HEK293 (cell line): ENCODE data around the gene LHFPL6.

Experiments
- ATF2 ChIP-seq: fragments of 450-650 bp; formaldehyde crosslinking; IDR thresholded peaks from 2 replicates; pipeline ENCODE4 v1.5.1; 2016; ENCODE audit warnings: missing biosample characterization, missing genetic modification characterization, low read depth
- GLI4 ChIP-seq: fragments of 450-650 bp; formaldehyde crosslinking; IDR thresholded peaks from 2 replicates; pipeline ENCODE4 v1.5.1; 2016; ENCODE audit warnings: missing biosample characterization, missing genetic modification characterization
- KLF1 ChIP-seq: fragments of 450-650 bp; formaldehyde crosslinking; IDR thresholded peaks from 2 replicates; pipeline ENCODE4 v1.5.1; 2016; ENCODE audit warnings: missing biosample characterization, missing genetic modification characterization
- SP2 ChIP-seq: fragments of 450-650 bp; formaldehyde crosslinking; IDR thresholded peaks from 2 replicates; pipeline ENCODE4 v1.5.1; 2016; ENCODE audit warnings: missing biosample characterization, missing genetic modification characterization
- YY1 ChIP-seq: fragments of 450-650 bp; formaldehyde crosslinking; IDR thresholded peaks from 2 replicates; pipeline ENCODE4 v1.5.1; 2018; ENCODE audit warnings: missing biosample characterization, missing genetic modification characterization
- ZBTB26 ChIP-seq: fragments of 450-650 bp; formaldehyde crosslinking; optimal IDR thresholded peaks from 2 replicates; pipeline ENCODE3; 2016; ENCODE audit warnings: missing biosample characterization, mild to moderate bottlenecking, missing genetic modification characterization
- ZFP3 ChIP-seq: fragments of 450-650 bp; formaldehyde crosslinking; IDR thresholded peaks from 2 replicates; pipeline ENCODE4 v1.5.1; 2016; ENCODE audit warnings: low read depth, missing biosample characterization, missing genetic modification characterization
- ZNF169 ChIP-seq: fragments of 450-650 bp; formaldehyde crosslinking; IDR thresholded peaks from 2 replicates; pipeline ENCODE4 v1.5.1; 2016; ENCODE audit warnings: missing biosample characterization, missing genetic modification characterization
- ZNF239 ChIP-seq: fragments of 450-650 bp; formaldehyde crosslinking; IDR thresholded peaks from 2 replicates; pipeline ENCODE4 v1.5.1; 2016; ENCODE audit warnings: missing biosample characterization, missing genetic modification characterization
- ZNF664 ChIP-seq: fragments of 450-650 bp; formaldehyde crosslinking; IDR thresholded peaks from 2 replicates; pipeline ENCODE4 v1.5.1; 2016; ENCODE audit warnings: missing biosample characterization, missing genetic modification characterization
- ZNF701 ChIP-seq: fragments of 450-650 bp; formaldehyde crosslinking; IDR thresholded peaks from 2 replicates; pipeline ENCODE4 v1.5.1; 2016; ENCODE audit warnings: missing biosample characterization, missing genetic modification characterization
- TF ChIP-seq, protein P1 (sequence below): fragments of 450-650 bp; formaldehyde crosslinking; IDR thresholded peaks from 2 replicates; pipeline ENCODE4 v1.5.1; 2016; ENCODE audit warnings: missing biosample characterization, missing genetic modification characterization
- TF ChIP-seq, protein P2 (sequence below): fragments of 450-650 bp; formaldehyde crosslinking; IDR thresholded peaks from 2 replicates; pipeline ENCODE4 v1.5.1; 2016; ENCODE audit warnings: missing biosample characterization, missing genetic modification characterization

DNA sequence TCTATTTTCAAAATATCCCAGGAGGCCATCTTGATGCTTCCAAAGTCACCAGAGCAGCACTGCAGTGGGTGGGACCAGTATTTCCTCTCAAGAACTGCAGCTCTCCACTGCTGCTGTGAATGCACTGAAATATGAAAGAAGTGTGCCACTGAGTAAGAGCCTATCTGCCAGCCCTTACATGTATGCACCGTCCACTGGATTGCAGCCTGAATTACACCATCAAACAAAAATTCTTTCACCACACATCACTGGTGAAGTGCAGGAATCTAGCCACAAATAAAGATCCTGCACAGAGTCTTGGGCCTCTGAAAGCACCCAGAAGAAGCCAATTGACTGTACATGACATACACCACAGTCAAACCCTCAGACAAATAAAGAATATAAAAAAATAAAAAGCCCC lies 249.0 kb downstream of the LHFPL6 start:
- TF ChIP-seq ZBTB26 (tag by site-specific recombination) = no peak
- TF ChIP-seq, protein P1, sequence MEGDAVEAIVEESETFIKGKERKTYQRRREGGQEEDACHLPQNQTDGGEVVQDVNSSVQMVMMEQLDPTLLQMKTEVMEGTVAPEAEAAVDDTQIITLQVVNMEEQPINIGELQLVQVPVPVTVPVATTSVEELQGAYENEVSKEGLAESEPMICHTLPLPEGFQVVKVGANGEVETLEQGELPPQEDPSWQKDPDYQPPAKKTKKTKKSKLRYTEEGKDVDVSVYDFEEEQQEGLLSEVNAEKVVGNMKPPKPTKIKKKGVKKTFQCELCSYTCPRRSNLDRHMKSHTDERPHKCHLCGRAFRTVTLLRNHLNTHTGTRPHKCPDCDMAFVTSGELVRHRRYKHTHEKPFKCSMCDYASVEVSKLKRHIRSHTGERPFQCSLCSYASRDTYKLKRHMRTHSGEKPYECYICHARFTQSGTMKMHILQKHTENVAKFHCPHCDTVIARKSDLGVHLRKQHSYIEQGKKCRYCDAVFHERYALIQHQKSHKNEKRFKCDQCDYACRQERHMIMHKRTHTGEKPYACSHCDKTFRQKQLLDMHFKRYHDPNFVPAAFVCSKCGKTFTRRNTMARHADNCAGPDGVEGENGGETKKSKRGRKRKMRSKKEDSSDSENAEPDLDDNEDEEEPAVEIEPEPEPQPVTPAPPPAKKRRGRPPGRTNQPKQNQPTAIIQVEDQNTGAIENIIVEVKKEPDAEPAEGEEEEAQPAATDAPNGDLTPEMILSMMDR = no peak
- no peak for TF ChIP-seq ZFP3 (tag by site-specific recombination)
- no peak for TF ChIP-seq ATF2 (tag by site-specific recombination)
- TF ChIP-seq ZNF169 (tag by site-specific recombination) = no peak
- TF ChIP-seq ZNF239 (tag by site-specific recombination) = no peak
- no peak for TF ChIP-seq ZNF701 (tag by site-specific recombination)
- TF ChIP-seq SP2 = no peak
- TF ChIP-seq, protein P2, sequence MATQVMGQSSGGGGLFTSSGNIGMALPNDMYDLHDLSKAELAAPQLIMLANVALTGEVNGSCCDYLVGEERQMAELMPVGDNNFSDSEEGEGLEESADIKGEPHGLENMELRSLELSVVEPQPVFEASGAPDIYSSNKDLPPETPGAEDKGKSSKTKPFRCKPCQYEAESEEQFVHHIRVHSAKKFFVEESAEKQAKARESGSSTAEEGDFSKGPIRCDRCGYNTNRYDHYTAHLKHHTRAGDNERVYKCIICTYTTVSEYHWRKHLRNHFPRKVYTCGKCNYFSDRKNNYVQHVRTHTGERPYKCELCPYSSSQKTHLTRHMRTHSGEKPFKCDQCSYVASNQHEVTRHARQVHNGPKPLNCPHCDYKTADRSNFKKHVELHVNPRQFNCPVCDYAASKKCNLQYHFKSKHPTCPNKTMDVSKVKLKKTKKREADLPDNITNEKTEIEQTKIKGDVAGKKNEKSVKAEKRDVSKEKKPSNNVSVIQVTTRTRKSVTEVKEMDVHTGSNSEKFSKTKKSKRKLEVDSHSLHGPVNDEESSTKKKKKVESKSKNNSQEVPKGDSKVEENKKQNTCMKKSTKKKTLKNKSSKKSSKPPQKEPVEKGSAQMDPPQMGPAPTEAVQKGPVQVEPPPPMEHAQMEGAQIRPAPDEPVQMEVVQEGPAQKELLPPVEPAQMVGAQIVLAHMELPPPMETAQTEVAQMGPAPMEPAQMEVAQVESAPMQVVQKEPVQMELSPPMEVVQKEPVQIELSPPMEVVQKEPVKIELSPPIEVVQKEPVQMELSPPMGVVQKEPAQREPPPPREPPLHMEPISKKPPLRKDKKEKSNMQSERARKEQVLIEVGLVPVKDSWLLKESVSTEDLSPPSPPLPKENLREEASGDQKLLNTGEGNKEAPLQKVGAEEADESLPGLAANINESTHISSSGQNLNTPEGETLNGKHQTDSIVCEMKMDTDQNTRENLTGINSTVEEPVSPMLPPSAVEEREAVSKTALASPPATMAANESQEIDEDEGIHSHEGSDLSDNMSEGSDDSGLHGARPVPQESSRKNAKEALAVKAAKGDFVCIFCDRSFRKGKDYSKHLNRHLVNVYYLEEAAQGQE (tag by site-specific recombination) = no peak
- no peak for TF ChIP-seq ZNF664 (tag by site-specific recombination)
- no peak for TF ChIP-seq YY1 (tag by site-specific recombination)
- no peak for TF ChIP-seq KLF1
- TF ChIP-seq GLI4 (tag by site-specific recombination) = no peak
